Left renal cortex interstitium (tissue), 4 donors: ENCODE measurements around the gene HDAC4. TPM values are rescaled to one million over a fixed set of nuclear protein-coding genes. Genes with fewer than 3 reads are reported as not detected.

Experiments
- DNase-seq, 4 donors: peaks; one replicate each; pipeline ENCODE4 v3.0.0-alpha.2; 2013; ENCODE audit warnings: low read depth in 4 of 4, low spot score in 2 of 4, missing footprints in 1 of 4
- polyA plus RNA-seq, 4 donors: library from polyadenylated mRNA; unstranded; fragments of 120-200 nt; gene quantifications; one replicate each; pipeline ENCODE4 v1.2.1, GENCODE V29; 2013; ENCODE audit not compliant: insufficient read length in 4 of 4

The HDAC4 gene
- polyA plus RNA-seq, 4 donors = 10.5 to 21.1 (median 14.3) TPM

GRCh38 chr2:239398521-239398921 lies 2.3 kb downstream of the HDAC4 start:
- DNase-seq = no peak

- DNase-seq = no peak
These were observed 2.8 kb downstream of the HDAC4 start for GRCh38 chr2:239397931-239398471.

GRCh38 chr2:239396881-239397681 lies 3.7 kb downstream of the HDAC4 start:
- DNase-seq = no peak

GRCh38 chr2:239395524-239395923 lies 5.3 kb downstream of the HDAC4 start:
- DNase-seq = no peak

- DNase-seq = no peak
These were observed 5.8 kb downstream of the HDAC4 start for GRCh38 chr2:239394978-239395377.

GRCh38 chr2:239394346-239394945 lies 6.4 kb downstream of the HDAC4 start:
- no peak for DNase-seq

GRCh38 chr2:239393941-239394340 lies 6.9 kb downstream of the HDAC4 start:
- no peak for DNase-seq

GRCh38 chr2:239393388-239393940 lies 7.4 kb downstream of the HDAC4 start:
- no peak for DNase-seq

GRCh38 chr2:239392688-239393387 lies 8.0 kb downstream of the HDAC4 start:
- no peak for DNase-seq

GRCh38 chr2:239392072-239392357 lies 8.8 kb downstream of the HDAC4 start:
- no peak for DNase-seq

GRCh38 chr2:239391286-239392071 lies 9.3 kb downstream of the HDAC4 start:
- DNase-seq = no peak

- DNase-seq = no peak
These were observed 10.1 kb downstream of the HDAC4 start for GRCh38 chr2:239390546-239391285.

- DNase-seq = no peak
These were observed 11.1 kb downstream of the HDAC4 start for GRCh38 chr2:239389414-239390329.

GRCh38 chr2:239388236-239389151 lies 12.3 kb downstream of the HDAC4 start:
- no peak for DNase-seq

GRCh38 chr2:239387811-239388210 lies 13.0 kb downstream of the HDAC4 start:
- DNase-seq = no peak

- no peak for DNase-seq
These were observed 13.9 kb downstream of the HDAC4 start for GRCh38 chr2:239386872-239387445.

- DNase-seq = no peak
These were observed 14.7 kb downstream of the HDAC4 start for GRCh38 chr2:239386001-239386670.
